ENCODE measurements around the gene U2AF1L4. TPM values are rescaled to one million over a fixed set of nuclear protein-coding genes. Genes with fewer than 3 reads are reported as not detected.

U2AF1L4 gene
- total and polyA plus RNA-seq, 4 donors: 13.0 to 25.5 (median 17.8) TPM

GRCh38 chr19:35792312-35792711 is 47.1 kb upstream of the U2AF1L4 start:
- peaks cover 0 to 10% (median 3%) of the 10 kb centered on the region in 3 donors for H3K27me3 ChIP-seq (ENCODE audit: control insufficient read depth in 3 of 3, insufficient read depth in 3 of 3, low read length in 2 of 3)
- H3K36me3 ChIP-seq (ENCODE audit: control insufficient read depth in 4 of 4, insufficient read depth in 4 of 4, low read length in 4 of 4): no peaks in the 10 kb centered on the region
- H3K4me3 ChIP-seq: no peak overlapping the region
- no peaks in the 10 kb centered on the region for H3K4me1 ChIP-seq (ENCODE audit: control insufficient read depth in 5 of 5, insufficient read depth in 5 of 5, low read length in 5 of 5)
- no peak overlapping the region for H3K27ac ChIP-seq (ENCODE audit: low read depth in 1 of 2, low read length in 1 of 2)
- no peak overlapping the region for H3K9ac ChIP-seq (ENCODE audit: insufficient read depth in 1 of 2, low read length in 2 of 2)
- no peak for ATAC-seq (ENCODE audit: insufficient read depth, low FRiP score)
- H3K9me3 ChIP-seq (ENCODE audit: control insufficient read depth in 4 of 4, insufficient read depth in 3 of 4, low read length in 3 of 4): no peaks in the 10 kb centered on the region
- 86 to 88% methylated on average over 15 of the region's 15 CpGs for WGBS, 2 donors
- DNase-seq: no peak
- no peak for TF ChIP-seq CTCF (IDR thresholded peaks at IDR 0.05; ENCODE audit: control extremely low read depth, extremely low read depth)

DNA sequence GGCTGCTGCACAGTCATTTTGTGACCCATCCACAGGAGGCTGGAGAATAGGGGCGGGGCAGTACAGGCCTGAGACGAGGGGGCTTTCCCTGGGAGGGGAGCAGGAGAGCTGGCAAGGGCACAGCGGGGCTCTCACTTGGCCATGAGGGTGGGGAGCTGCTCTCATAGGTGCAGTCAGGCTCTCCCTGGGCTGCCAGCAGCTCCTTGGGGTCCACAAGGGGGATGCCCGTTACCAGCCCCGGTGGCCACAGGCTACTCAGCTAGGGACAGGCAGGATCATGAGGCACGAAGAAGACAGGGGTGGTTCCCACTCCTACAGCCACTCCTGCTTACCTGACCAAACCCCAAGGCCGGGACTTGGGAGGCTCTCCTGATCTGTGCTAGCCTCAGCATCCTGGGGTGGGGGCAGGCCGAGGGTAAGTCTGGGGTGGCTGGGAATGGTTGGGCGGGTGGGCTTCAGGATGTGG is 46.6 kb upstream of the U2AF1L4 start:
- Histone ChIP-seq H3K27me3 (ENCODE audit: control insufficient read depth in 3 of 3, insufficient read depth in 3 of 3, low read length in 2 of 3) (peaks cover 0 to 5% (median 3%) of the 10 kb centered on the region in 3 donors), H3K4me1 (ENCODE audit: control insufficient read depth in 5 of 5, insufficient read depth in 5 of 5, low read length in 5 of 5) (no peaks in the 10 kb centered on the region), H3K27ac (ENCODE audit: low read depth in 1 of 2, low read length in 1 of 2) (no peak overlapping the region), H3K9me3 (ENCODE audit: control insufficient read depth in 4 of 4, insufficient read depth in 3 of 4, low read length in 3 of 4) (no peaks in the 10 kb centered on the region), H3K4me3 (no peak overlapping the region), H3K9ac (ENCODE audit: insufficient read depth in 1 of 2, low read length in 2 of 2) (no peak overlapping the region), H3K36me3 (ENCODE audit: control insufficient read depth in 4 of 4, insufficient read depth in 4 of 4, low read length in 4 of 4) (no peaks in the 10 kb centered on the region)
- 86 to 92% methylated on average over 9 of the region's 9 CpGs for WGBS, 2 donors
- no peak for TF ChIP-seq CTCF (IDR thresholded peaks at IDR 0.05; ENCODE audit: control extremely low read depth, extremely low read depth)
- DNase-seq: no peak
- ATAC-seq (ENCODE audit: insufficient read depth, low FRiP score): no peak

GRCh38 chr19:35790981-35791813 is 46.0 kb upstream of the U2AF1L4 start:
- ATAC-seq (ENCODE audit: insufficient read depth, low FRiP score): no peak
- Histone ChIP-seq H3K4me3 (no peak overlapping the region), H3K36me3 (ENCODE audit: control insufficient read depth in 4 of 4, insufficient read depth in 4 of 4, low read length in 4 of 4) (no peaks in the 10 kb centered on the region), H3K9ac (ENCODE audit: insufficient read depth in 1 of 2, low read length in 2 of 2) (no peak overlapping the region), H3K27ac (ENCODE audit: low read depth in 1 of 2, low read length in 1 of 2) (no peak overlapping the region), H3K9me3 (ENCODE audit: control insufficient read depth in 4 of 4, insufficient read depth in 3 of 4, low read length in 3 of 4) (no peaks in the 10 kb centered on the region), H3K27me3 (ENCODE audit: control insufficient read depth in 3 of 3, insufficient read depth in 3 of 3, low read length in 2 of 3) (no peaks in the 10 kb centered on the region), H3K4me1 (ENCODE audit: control insufficient read depth in 5 of 5, insufficient read depth in 5 of 5, low read length in 5 of 5) (no peaks in the 10 kb centered on the region)
- 68 to 76% methylated on average over 18 to 20 of the region's 20 CpGs for WGBS, 2 donors
- no peak for DNase-seq
- no peak for TF ChIP-seq CTCF (IDR thresholded peaks at IDR 0.05; ENCODE audit: control extremely low read depth, extremely low read depth)
